Limb (tissue), 2 donors: Measurements from ENCODE around the gene LCOR.

Source experiments
- DNase-seq, 2 donors: peaks; one replicate each; pipeline ENCODE4 v3.0.0-alpha.2; 2016; ENCODE audit errors: extremely low spot score in 2 of 2

Gene LCOR

GRCh38 chr10:97010695-97011206 is 178.7 kb downstream of the LCOR start:
- peak in 1 of 2 donors; percentile 16 for DNase-seq

GRCh38 chr10:97011397-97011796 is 179.3 kb downstream of the LCOR start:
- peak in 1 of 2 donors; percentile 15 for DNase-seq

- peak in 1 of 2 donors; percentile 19 for DNase-seq
Measured at GRCh38 chr10:97012470-97012869, 180.4 kb downstream of the LCOR start.

- no peak for DNase-seq
Measured at GRCh38 chr10:97013568-97013967, 181.5 kb downstream of the LCOR start.

GRCh38 chr10:97013983-97014382 is 181.9 kb downstream of the LCOR start:
- peak in 1 of 2 donors; percentile 19 for DNase-seq

GRCh38 chr10:97015240-97015639 is 183.1 kb downstream of the LCOR start:
- DNase-seq, result no peak

- peak in 1 of 2 donors; percentile 27 for DNase-seq
Measured at GRCh38 chr10:97016728-97017473, 184.8 kb downstream of the LCOR start.

- peak in 1 of 2 donors; percentile 20 for DNase-seq
Measured at GRCh38 chr10:97017474-97017903, 185.4 kb downstream of the LCOR start.

- DNase-seq, result peak in 1 of 2 donors; percentile 23
Measured at GRCh38 chr10:97018251-97019212, 186.4 kb downstream of the LCOR start.

GRCh38 chr10:97019213-97019844 is 187.2 kb downstream of the LCOR start:
- no peak for DNase-seq

- DNase-seq, result peak; percentile 34 to 50
Measured at GRCh38 chr10:97020452-97021400, 188.6 kb downstream of the LCOR start.

GRCh38 chr10:97022616-97023015 is 190.5 kb downstream of the LCOR start:
- no peak for DNase-seq

- no peak for DNase-seq
Measured at GRCh38 chr10:97023401-97024167, 191.5 kb downstream of the LCOR start.

- peak in 1 of 2 donors; percentile 23 for DNase-seq
Measured at GRCh38 chr10:97024168-97025073, 192.3 kb downstream of the LCOR start.

GRCh38 chr10:97025613-97026242 is 193.6 kb downstream of the LCOR start:
- peak; percentile 48 to 54 for DNase-seq

GRCh38 chr10:97028126-97028831 is 196.2 kb downstream of the LCOR start:
- DNase-seq, result no peak

GRCh38 chr10:97028832-97029178 is 196.7 kb downstream of the LCOR start:
- no peak for DNase-seq
